Measurements from ENCODE around the gene NDUFB5.

The NDUFB5 gene

GRCh38 chr3:179653096-179653797 lies 48.7 kb downstream of the NDUFB5 start:
- no peaks in the 10 kb centered on the region for H3K9me3 ChIP-seq (ENCODE audit: control insufficient read depth, insufficient read depth, low read length)
- H3K4me1 ChIP-seq (ENCODE audit: insufficient read depth, low read length) = 0 out of 2 replicates have a peak, but pooled peaks cover 6% of the 10 kb centered on the region
- no peaks in the 10 kb centered on the region for H3K36me3 ChIP-seq (ENCODE audit: insufficient read depth, low read length)
- H3K9ac ChIP-seq (ENCODE audit: low read depth, low read length) = peak overlapping the region; percentile 95

DNA sequence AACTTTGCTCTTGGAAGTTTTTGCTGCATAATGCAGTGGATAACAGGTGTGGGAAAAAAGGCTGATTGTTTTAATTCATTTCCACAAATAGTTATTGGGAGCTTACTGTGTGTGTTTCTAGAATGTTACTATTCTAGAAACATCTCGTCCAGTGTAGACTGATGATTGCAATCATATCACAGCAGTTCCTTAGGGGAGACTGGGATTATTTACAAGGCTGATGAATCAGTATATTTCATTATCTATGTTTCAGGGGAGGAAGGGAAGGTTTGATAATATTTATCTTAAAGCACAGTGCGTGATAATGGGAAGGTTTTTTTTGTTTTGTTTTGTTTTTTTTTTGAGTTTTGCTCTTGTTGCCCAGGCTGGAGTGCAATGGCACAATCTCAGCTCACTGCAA lies 50.6 kb downstream of the NDUFB5 start:
- Histone ChIP-seq H3K36me3 (ENCODE audit: insufficient read depth, low read length) (no peaks in the 10 kb centered on the region), H3K9me3 (ENCODE audit: control insufficient read depth, insufficient read depth, low read length) (no peaks in the 10 kb centered on the region), H3K9ac (ENCODE audit: low read depth, low read length) (no peak overlapping the region), H3K4me1 (ENCODE audit: insufficient read depth, low read length) (0 out of 2 replicates have a peak, but pooled peaks cover 6% of the 10 kb centered on the region)

DNA sequence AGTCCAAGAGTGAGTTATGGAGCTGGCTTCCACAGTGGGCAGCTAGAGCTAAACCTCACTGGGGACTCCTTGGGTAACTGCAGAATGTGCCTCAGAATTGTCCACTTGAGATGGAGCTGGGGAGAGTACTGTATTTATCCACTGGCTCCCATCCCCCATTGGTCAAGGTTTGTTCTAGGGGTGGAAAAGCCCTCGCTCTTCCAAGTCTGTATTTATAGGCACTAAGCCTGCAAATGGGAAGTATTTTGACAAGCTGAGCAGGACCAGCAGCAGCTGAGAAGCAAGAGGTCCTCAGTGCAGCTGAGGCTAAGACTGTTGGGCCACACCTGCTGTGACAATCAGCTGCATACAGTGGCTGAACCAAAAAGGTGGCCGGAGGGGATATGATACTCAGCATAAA lies 54.0 kb downstream of the NDUFB5 start:
- Histone ChIP-seq H3K9me3 (ENCODE audit: control insufficient read depth, insufficient read depth, low read length) (no peaks in the 10 kb centered on the region), H3K4me1 (ENCODE audit: insufficient read depth, low read length) (peaks cover 15% of the 10 kb centered on the region), H3K9ac (ENCODE audit: low read depth, low read length) (no peak overlapping the region), H3K36me3 (ENCODE audit: insufficient read depth, low read length) (no peaks in the 10 kb centered on the region)

- no peaks in the 10 kb centered on the region for H3K36me3 ChIP-seq (ENCODE audit: insufficient read depth, low read length)
- H3K9me3 ChIP-seq (ENCODE audit: control insufficient read depth, insufficient read depth, low read length) = no peaks in the 10 kb centered on the region
- no peak overlapping the region for H3K9ac ChIP-seq (ENCODE audit: low read depth, low read length)
- peaks cover 12% of the 10 kb centered on the region for H3K4me1 ChIP-seq (ENCODE audit: insufficient read depth, low read length)
These were observed 56.3 kb downstream of the NDUFB5 start for GRCh38 chr3:179660872-179661271.

DNA sequence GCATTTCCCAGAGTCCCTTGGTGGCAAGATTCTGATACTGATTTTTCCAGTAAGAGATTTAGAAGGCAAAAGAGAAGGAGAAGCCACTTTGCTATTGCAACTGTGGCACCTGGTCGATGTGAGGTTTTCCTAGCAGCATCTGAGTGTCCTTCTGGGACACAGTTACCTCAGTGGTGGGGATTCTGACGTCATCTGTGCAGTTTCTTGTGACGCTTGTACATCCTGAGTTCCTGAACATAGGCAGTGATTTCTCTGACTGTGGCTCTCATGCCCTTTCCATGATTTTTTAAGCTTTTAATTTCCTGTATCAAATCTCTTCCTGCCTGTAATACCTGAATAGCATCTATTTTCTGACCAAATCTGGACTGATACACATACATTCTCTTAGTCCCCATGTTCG lies 57.2 kb downstream of the NDUFB5 start:
- Histone ChIP-seq H3K4me1 (ENCODE audit: insufficient read depth, low read length) (peaks cover 21% of the 10 kb centered on the region), H3K9ac (ENCODE audit: low read depth, low read length) (no peak overlapping the region), H3K9me3 (ENCODE audit: control insufficient read depth, insufficient read depth, low read length) (no peaks in the 10 kb centered on the region), H3K36me3 (ENCODE audit: insufficient read depth, low read length) (no peaks in the 10 kb centered on the region)

DNA sequence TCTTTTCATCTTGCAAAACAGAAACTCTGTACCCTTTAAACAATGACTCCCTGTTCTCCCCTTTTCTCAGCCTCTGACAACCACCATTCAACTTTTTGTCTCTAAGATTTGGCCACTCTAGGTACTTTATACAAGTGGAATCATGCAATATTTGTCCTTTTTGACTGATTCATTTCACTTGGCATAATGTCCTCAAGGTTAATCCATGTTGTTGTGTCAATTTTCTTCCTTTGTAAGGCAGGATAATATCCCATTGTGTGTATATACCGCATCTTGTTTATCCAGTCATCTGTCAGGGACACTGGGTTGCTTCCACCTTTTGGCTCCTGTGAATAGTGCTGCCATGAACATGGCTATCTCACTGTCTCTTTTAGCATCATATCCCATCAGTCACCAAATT lies 58.5 kb downstream of the NDUFB5 start:
- Histone ChIP-seq H3K9ac (ENCODE audit: low read depth, low read length) (no peak overlapping the region), H3K4me1 (ENCODE audit: insufficient read depth, low read length) (peaks cover 22% of the 10 kb centered on the region), H3K9me3 (ENCODE audit: control insufficient read depth, insufficient read depth, low read length) (no peaks in the 10 kb centered on the region)

DNA sequence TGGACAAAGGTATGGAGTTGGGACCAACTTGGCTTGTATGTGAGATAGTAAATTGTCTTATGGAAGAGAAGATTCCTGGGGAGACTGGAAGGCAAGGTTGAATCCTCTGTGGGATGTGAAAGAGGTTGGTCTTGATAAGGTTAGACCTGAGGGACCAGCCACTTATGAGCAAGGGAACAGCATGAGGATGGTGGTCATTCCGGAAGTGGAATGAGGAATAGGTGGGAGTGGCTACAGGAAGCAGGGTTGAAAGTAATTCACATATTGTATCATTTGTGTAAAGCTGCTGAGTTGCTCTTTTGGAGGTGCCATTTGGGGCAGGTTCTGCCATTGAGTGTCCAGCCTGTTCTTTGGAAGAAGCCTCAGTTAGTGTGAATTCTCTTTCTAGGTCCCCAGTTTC lies 61.4 kb downstream of the NDUFB5 start:
- Histone ChIP-seq H3K9ac (ENCODE audit: low read depth, low read length) (no peak overlapping the region), H3K4me1 (ENCODE audit: insufficient read depth, low read length) (peaks cover 22% of the 10 kb centered on the region), H3K36me3 (ENCODE audit: insufficient read depth, low read length) (no peaks in the 10 kb centered on the region), H3K9me3 (ENCODE audit: control insufficient read depth, insufficient read depth, low read length) (no peaks in the 10 kb centered on the region)

More for the DNA sequence above, 58.5 kb downstream of the NDUFB5 start:
- no peaks in the 10 kb centered on the region for H3K36me3 ChIP-seq (ENCODE audit: insufficient read depth, low read length)

DNA sequence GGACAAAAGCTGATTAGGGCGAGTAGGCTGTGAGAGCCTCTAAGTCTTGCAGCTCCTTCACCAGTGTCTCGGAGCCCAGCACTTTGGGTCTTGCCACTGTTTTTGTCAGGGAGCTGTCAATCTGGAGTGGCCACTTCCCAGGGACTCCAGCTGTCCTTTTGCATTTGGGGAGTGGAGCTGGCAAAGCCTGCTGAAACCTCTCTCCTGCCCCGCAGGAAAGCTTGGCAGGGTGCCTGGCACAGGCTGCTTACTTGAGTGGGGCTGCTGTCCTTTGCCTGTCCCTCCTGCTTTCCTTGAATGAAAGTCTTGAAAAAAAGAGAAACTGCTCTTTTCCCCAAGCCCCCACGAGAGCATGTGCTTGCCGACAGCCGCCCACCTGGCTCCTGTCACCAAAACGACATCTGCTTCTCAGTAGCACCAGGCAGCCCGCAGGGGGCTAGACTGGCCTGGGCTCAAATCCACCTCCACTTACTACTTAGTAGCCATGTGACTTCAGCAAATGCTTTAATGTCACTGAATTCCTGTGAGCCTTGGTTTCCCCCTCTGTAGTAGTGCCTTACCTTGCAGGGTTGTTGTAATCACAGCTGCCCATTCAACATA lies 61.9 kb downstream of the NDUFB5 start:
- Histone ChIP-seq H3K4me1 (ENCODE audit: insufficient read depth, low read length) (peaks cover 20% of the 10 kb centered on the region), H3K9me3 (ENCODE audit: control insufficient read depth, insufficient read depth, low read length) (no peaks in the 10 kb centered on the region), H3K36me3 (ENCODE audit: insufficient read depth, low read length) (no peaks in the 10 kb centered on the region), H3K9ac (ENCODE audit: low read depth, low read length) (no peak overlapping the region)

- Histone ChIP-seq H3K9ac (ENCODE audit: low read depth, low read length) (no peak overlapping the region), H3K9me3 (ENCODE audit: control insufficient read depth, insufficient read depth, low read length) (no peaks in the 10 kb centered on the region), H3K4me1 (ENCODE audit: insufficient read depth, low read length) (peaks cover 12% of the 10 kb centered on the region), H3K36me3 (ENCODE audit: insufficient read depth, low read length) (no peaks in the 10 kb centered on the region)
These were observed 63.8 kb downstream of the NDUFB5 start for GRCh38 chr3:179668429-179668828.

- Histone ChIP-seq H3K36me3 (ENCODE audit: insufficient read depth, low read length) (no peaks in the 10 kb centered on the region), H3K9ac (ENCODE audit: low read depth, low read length) (no peak overlapping the region), H3K4me1 (ENCODE audit: insufficient read depth, low read length) (peaks cover 12% of the 10 kb centered on the region), H3K9me3 (ENCODE audit: control insufficient read depth, insufficient read depth, low read length) (no peaks in the 10 kb centered on the region)
These were observed 65.7 kb downstream of the NDUFB5 start for GRCh38 chr3:179670311-179670710.

DNA sequence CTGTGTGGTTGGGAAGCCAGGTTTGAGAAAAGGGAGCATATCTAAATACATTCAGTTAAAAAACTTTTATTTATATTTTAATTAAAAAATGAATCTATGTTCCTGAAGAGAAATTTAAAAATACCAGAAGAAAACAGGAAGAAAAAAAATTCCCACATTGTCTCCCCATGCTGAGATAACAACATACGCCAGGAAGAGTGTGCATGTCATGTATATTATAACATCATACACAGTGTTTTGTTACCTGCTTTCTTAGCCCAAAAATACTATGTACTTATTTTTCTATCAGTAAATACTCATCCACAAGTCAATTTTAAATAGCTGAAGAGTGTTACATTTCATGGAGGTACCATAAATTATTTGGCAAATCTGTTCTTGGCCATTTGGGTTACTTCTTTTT lies 66.7 kb downstream of the NDUFB5 start:
- Histone ChIP-seq H3K36me3 (ENCODE audit: insufficient read depth, low read length) (no peaks in the 10 kb centered on the region), H3K9me3 (ENCODE audit: control insufficient read depth, insufficient read depth, low read length) (no peaks in the 10 kb centered on the region), H3K9ac (ENCODE audit: low read depth, low read length) (no peak overlapping the region), H3K4me1 (ENCODE audit: insufficient read depth, low read length) (peaks cover 5% of the 10 kb centered on the region)

DNA sequence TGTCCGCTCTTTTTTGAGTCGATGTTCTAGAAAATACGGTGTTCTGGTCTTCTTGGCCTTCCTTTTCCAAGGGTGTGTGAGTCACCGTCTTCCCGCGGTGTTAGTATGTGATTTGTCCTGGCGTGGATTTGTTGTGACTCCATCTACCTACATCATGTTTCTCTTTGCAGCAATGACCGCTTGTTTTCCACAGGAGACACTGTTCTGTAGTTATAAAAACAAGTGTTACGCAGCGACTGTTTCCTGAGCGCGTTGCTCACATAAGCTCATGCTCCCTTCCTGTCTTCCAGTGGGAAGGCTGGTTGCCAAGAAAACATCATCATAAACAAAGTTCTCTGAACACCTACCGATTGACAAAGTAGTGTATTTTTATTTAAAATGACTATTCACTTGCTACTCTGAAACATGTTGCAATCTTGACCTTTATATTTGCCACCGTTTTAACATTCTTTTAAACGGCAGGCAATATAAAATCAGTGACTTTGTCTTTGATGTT lies 67.2 kb downstream of the NDUFB5 start:
- Histone ChIP-seq H3K9me3 (ENCODE audit: control insufficient read depth, insufficient read depth, low read length) (no peaks in the 10 kb centered on the region), H3K9ac (ENCODE audit: low read depth, low read length) (no peak overlapping the region), H3K4me1 (ENCODE audit: insufficient read depth, low read length) (0 out of 2 replicates have a peak, but pooled peaks cover under 1% of the 10 kb centered on the region), H3K36me3 (ENCODE audit: insufficient read depth, low read length) (no peaks in the 10 kb centered on the region)

- H3K4me1 ChIP-seq (ENCODE audit: insufficient read depth, low read length) = no peaks in the 10 kb centered on the region
- no peak overlapping the region for H3K9ac ChIP-seq (ENCODE audit: low read depth, low read length)
- H3K36me3 ChIP-seq (ENCODE audit: insufficient read depth, low read length) = no peaks in the 10 kb centered on the region
- no peaks in the 10 kb centered on the region for H3K9me3 ChIP-seq (ENCODE audit: control insufficient read depth, insufficient read depth, low read length)
These were observed 68.3 kb downstream of the NDUFB5 start for GRCh38 chr3:179672918-179673317.

DNA sequence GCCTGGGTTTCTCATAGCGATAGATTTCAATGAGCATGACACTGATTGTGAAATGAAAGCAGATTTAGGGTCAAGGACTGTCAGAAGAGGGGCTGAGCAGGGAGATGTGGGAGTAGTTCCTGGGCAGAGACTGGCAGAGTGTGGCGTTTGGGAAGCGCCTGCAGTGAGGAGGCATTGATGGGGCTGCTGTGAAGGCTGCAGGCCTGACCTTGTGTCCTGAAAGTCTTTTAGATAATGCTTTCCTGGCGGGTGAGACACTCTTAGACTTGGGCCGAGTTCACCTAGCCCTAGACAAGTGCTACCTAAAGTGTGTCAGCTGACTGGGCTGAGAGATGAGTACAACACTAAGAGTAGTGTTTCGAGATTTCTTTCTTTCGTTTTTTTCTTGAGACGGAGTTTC lies 68.9 kb downstream of the NDUFB5 start:
- no peaks in the 10 kb centered on the region for H3K36me3 ChIP-seq (ENCODE audit: insufficient read depth, low read length)
- H3K4me1 ChIP-seq (ENCODE audit: insufficient read depth, low read length) = no peaks in the 10 kb centered on the region
- H3K9me3 ChIP-seq (ENCODE audit: control insufficient read depth, insufficient read depth, low read length) = no peaks in the 10 kb centered on the region
- H3K9ac ChIP-seq (ENCODE audit: low read depth, low read length) = no peak overlapping the region

GRCh38 chr3:179676081-179676480 lies 71.5 kb downstream of the NDUFB5 start:
- Histone ChIP-seq H3K4me1 (ENCODE audit: insufficient read depth, low read length) (peaks cover 4% of the 10 kb centered on the region; the same call in 1 of the 2 replicates), H3K9me3 (ENCODE audit: control insufficient read depth, insufficient read depth, low read length) (no peaks in the 10 kb centered on the region), H3K36me3 (ENCODE audit: insufficient read depth, low read length) (no peaks in the 10 kb centered on the region), H3K9ac (ENCODE audit: low read depth, low read length) (no peak overlapping the region)

All from ES-I3 (cell line).